Hepatocyte (in vitro differentiated cells): ENCODE measurements around the gene ITGA8. TPM values are rescaled to one million over a fixed set of nuclear protein-coding genes. Genes with fewer than 3 reads are reported as not detected.
"Not testable (repeated sequence)": the region's sequence is repeated elsewhere in the genome, so short reads cannot be mapped to it uniquely, and the experiment has no call there.

Experiments
- DNase-seq: peaks from one replicate; pipeline ENCODE4 v3.0.0-alpha.2; 2016; ENCODE audit warnings: low spot score
- H2AFZ ChIP-seq: fragments of 200-600 bp; sonication (generic); 2 replicates; pipeline ENCODE4 v1.6.0; 2016; ENCODE audit warnings: antibody characterized with exemption, mild to moderate bottlenecking
- H3K27ac ChIP-seq: fragments of 200-600 bp; sonication (generic); 2 replicates; pipeline ENCODE4 v1.5.1; 2016; ENCODE audit warnings: mild to moderate bottlenecking
- H3K27me3 ChIP-seq: fragments of 200-600 bp; sonication (generic); 2 replicates; pipeline ENCODE4 v1.6.1; 2016
- H3K36me3 ChIP-seq: fragments of 200-600 bp; sonication (generic); replicated peaks from 2 replicates; pipeline ENCODE4 v1.5.1; 2016; ENCODE audit warnings: low read depth; ENCODE audit not compliant: insufficient read depth
- H3K4me1 ChIP-seq: fragments of 200-600 bp; sonication (generic); 2 replicates; pipeline ENCODE4 v1.5.1; 2016; ENCODE audit warnings: mild to moderate bottlenecking, moderate library complexity; ENCODE audit not compliant: insufficient read depth
- H3K4me2 ChIP-seq: fragments of 200-600 bp; sonication (generic); 2 replicates; pipeline ENCODE4 v1.6.0; 2016
- H3K4me3 ChIP-seq: fragments of 200-600 bp; sonication (generic); 2 replicates; pipeline ENCODE4 v1.5.1; 2016; ENCODE audit warnings: mild to moderate bottlenecking
- H3K79me2 ChIP-seq: fragments of 200-600 bp; sonication (generic); 2 replicates; pipeline ENCODE4 v1.6.0; 2017; ENCODE audit warnings: mild to moderate bottlenecking
- H3K9me2 ChIP-seq: fragments of 200-600 bp; sonication (generic); replicated peaks from 2 replicates; pipeline ENCODE4 v1.6.0; 2017; ENCODE audit warnings: mild to moderate bottlenecking; ENCODE audit not compliant: insufficient read depth
- H3K9me3 ChIP-seq: fragments of 200-600 bp; sonication (generic); 2 replicates; pipeline ENCODE4 v1.5.1; 2016; ENCODE audit warnings: low read depth, mild to moderate bottlenecking
- H4K20me1 ChIP-seq: fragments of 200-600 bp; sonication (generic); 2 replicates; pipeline ENCODE4 v1.6.0; 2016; ENCODE audit warnings: mild to moderate bottlenecking; ENCODE audit not compliant: insufficient read depth, poor library complexity, severe bottlenecking
- EZH2 ChIP-seq: fragments of 200-600 bp; sonication (generic); IDR thresholded peaks from 2 replicates; pipeline ENCODE4 v1.6.1; 2016; ENCODE audit warnings: antibody characterized with exemption, mild to moderate bottlenecking, borderline replicate concordance
- EZH2phosphoT487 ChIP-seq: fragments of 200-600 bp; sonication (generic); IDR thresholded peaks from one replicate; pipeline ENCODE4 v1.6.1; 2018; ENCODE audit warnings: antibody characterized with exemption, mild to moderate bottlenecking, low read depth, moderate library complexity; ENCODE audit not compliant: unreplicated experiment, severe bottlenecking
- WGBS: methylation state at CpG from one replicate; pipeline ENCODE4 v1.1.6; 2016; ENCODE audit warnings: low lambda C conversion rate; ENCODE audit errors: missing lambda C conversion rate; 5-methylcytosine and 5-hydroxymethylcytosine counted together
- polyA plus RNA-seq: library from polyadenylated mRNA; unstranded; fragments of >200 nt; fragmentation: Nextera tagmentation; extraction: Ambion mirVana; gene quantifications from 2 replicates; pipeline ENCODE4 v1.2.1, GENCODE V29; 2016
- total RNA-seq: library from RNA; depleted of rRNA; stranded (reverse); fragments of >200 nt; gene quantifications from 2 replicates; pipeline ENCODE4 v1.2.3, GENCODE V29; 2014
- TF ChIP-seq, protein P1 (sequence below): fragments of 200-600 bp; sonication (generic); IDR thresholded peaks from 2 replicates; pipeline ENCODE4 v1.5.1; 2016; ENCODE audit warnings: antibody characterized with exemption, mild to moderate bottlenecking; ENCODE audit not compliant: poor library complexity

Gene ITGA8
- total RNA-seq (16.8 and 17.3 TPM in 2 replicates), polyA plus RNA-seq (2.9 and 3.9 TPM in 2 replicates)

DNA sequence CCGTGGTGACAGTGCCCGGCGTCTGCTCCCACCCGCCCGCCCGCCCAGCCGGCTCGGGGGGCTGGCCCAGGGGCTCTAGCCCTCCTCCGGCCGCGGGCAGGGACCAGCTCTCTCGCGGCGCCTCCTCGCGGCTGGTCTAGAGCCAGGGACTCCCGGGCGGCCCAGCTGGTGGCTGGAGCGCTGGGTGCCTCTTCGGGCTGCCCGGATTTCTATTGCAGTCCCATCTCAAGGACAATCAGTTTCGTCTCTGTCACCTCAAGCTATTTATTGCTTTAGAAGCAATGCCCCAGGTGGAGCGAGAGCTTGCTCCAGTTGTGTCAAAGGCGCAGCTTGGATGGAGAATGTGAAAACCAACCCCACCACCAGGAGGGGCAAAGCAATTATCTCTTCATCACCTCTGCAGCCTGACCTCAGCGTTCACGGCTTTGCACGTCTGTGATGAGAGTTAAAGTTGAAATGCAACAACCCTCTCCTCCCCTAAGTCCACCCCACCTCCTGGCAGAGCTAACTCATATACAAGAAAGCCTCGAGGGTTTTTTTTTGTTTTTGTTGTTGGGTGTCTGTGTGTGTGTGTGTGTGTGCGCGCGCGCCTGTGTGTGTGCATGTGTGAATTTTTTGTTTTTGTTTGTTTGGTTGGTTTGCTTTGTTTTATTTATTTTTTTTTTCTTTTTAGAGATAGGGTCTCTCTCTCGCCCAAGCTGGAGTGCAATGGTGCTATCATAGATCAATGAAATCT lies at the start of gene ITGA8:
TSS of gene ITGA8 (minus strand) at position 24 of the 736 bp plus-strand sequence. CDS start 151 bp downstream, outside the sequence.
- DNase-seq: peak; percentile 71
- peaks cover 26% of the 10 kb centered on the region for H3K27me3 ChIP-seq
- H3K4me3 ChIP-seq: peak within 1 kb of the TSS; percentile 71
- H3K4me1 ChIP-seq: no peaks in the 10 kb centered on the region
- H3K9me2 ChIP-seq: no peaks in the 10 kb centered on the region
- no peaks in the 10 kb centered on the region for H4K20me1 ChIP-seq
- no peaks in the 10 kb centered on the region for H3K9me3 ChIP-seq
- WGBS: 29% methylated on average over 19 of the region's 33 CpGs
- H2AFZ ChIP-seq: peak within 1 kb of the TSS; percentile 53
- H3K27ac ChIP-seq: peak within 1 kb of the TSS; percentile 65
- H3K79me2 ChIP-seq: no peaks in the 10 kb centered on the region
- H3K36me3 ChIP-seq: no peaks in the 10 kb centered on the region
- peak within 1 kb of the TSS; percentile 90 for H3K4me2 ChIP-seq
- TF ChIP-seq, protein P1, sequence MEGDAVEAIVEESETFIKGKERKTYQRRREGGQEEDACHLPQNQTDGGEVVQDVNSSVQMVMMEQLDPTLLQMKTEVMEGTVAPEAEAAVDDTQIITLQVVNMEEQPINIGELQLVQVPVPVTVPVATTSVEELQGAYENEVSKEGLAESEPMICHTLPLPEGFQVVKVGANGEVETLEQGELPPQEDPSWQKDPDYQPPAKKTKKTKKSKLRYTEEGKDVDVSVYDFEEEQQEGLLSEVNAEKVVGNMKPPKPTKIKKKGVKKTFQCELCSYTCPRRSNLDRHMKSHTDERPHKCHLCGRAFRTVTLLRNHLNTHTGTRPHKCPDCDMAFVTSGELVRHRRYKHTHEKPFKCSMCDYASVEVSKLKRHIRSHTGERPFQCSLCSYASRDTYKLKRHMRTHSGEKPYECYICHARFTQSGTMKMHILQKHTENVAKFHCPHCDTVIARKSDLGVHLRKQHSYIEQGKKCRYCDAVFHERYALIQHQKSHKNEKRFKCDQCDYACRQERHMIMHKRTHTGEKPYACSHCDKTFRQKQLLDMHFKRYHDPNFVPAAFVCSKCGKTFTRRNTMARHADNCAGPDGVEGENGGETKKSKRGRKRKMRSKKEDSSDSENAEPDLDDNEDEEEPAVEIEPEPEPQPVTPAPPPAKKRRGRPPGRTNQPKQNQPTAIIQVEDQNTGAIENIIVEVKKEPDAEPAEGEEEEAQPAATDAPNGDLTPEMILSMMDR: peak; percentile 61
- no peak for TF ChIP-seq EZH2phosphoT487
- peak; percentile 8 for TF ChIP-seq EZH2

DNA sequence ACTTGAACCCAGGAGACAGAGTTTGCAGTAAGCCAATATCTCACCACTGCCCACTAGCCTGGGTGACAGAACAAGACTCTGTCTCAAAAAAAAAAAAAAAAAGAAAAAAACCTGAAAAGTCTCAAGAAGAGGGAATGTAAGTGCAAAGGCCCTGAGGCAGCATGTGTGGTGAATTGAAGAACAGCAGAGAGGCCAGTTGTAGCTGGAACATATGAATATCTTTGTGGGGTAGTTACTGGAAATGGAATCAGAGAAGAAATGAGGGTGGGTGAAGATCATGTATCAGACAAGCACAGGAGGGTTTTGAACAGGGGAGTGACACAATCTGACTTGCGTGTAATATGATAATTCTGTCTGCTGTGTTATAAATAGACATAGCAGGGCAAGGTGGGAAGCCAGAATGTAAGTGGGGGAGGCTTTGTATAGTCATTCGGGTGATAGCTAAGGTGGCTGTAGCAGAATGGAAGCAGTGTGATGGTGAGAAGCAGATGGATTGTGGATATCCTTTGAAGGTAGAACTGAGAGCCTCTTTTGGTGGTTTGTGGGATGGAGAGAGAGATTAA lies 45.3 kb upstream of the ITGA8 start:
- no peak overlapping the region for H3K4me3 ChIP-seq
- no peaks in the 10 kb centered on the region for H3K4me1 ChIP-seq
- TF ChIP-seq, protein P1: no peak
- no peak for DNase-seq
- H3K27ac ChIP-seq: no peak overlapping the region
- H3K79me2 ChIP-seq: no peaks in the 10 kb centered on the region
- H3K27me3 ChIP-seq: no peaks in the 10 kb centered on the region
- no peak overlapping the region for H3K4me2 ChIP-seq
- H2AFZ ChIP-seq: no peak overlapping the region
- no peaks in the 10 kb centered on the region for H4K20me1 ChIP-seq
- no peaks in the 10 kb centered on the region for H3K9me3 ChIP-seq
- WGBS: 89% methylated on average over 2 of the region's 2 CpGs
- H3K9me2 ChIP-seq: no peaks in the 10 kb centered on the region
- no peaks in the 10 kb centered on the region for H3K36me3 ChIP-seq

DNA sequence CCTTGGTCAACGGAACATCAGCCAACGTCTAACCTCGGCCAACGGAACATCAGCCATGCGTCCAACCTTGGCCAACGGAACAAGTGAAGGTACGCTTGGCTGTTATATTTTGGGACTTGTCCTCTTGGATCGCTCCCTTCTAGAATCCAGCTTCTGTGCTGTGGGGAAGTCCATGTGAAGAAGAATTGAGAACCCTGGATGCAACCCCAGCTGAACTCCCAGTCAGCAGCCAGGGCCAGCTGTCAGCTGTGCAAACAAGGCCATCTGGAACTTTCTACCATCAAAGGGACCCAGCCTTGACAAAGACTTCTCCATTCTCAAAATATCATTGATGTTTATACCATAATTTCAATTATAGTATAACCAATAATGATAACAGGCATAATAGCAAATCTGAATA lies 43.3 kb upstream of the ITGA8 start:
- TF ChIP-seq EZH2phosphoT487 (no peak), EZH2 (no peak)
- TF ChIP-seq, protein P1: no peak

DNA sequence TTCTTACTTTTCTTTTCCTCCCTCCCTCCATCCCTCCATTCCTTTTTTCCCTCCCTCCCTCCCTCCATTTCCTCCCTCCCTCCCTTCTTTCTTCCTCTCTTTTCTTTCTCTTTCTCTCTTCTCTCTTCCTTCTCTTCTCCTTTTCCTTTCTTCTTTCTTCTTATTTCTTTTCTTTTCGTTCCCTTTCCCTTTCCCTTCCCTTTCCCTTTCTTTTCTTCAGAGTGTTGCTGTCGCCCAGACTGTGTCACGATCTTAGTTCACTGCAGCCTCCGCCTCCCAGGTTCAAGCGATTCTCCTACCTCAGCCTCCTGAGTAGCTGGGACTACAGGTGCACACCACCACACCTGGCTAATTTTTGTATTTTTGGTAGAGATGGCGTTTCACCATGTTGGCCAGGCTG lies 42.5 kb upstream of the ITGA8 start:
- not testable (repeated sequence) for H3K9me2 ChIP-seq, H3K36me3 ChIP-seq, H2AFZ ChIP-seq, DNase-seq, H3K27me3 ChIP-seq, H4K20me1 ChIP-seq, H3K9me3 ChIP-seq, H3K4me1 ChIP-seq, H3K27ac ChIP-seq, H3K79me2 ChIP-seq, H3K4me3 ChIP-seq, H3K4me2 ChIP-seq
- 96% methylated on average over 6 of the region's 6 CpGs for WGBS

More for the DNA sequence above, 43.3 kb upstream of the ITGA8 start:
- H3K4me2 ChIP-seq: no peak overlapping the region
- WGBS: 96% methylated on average over 8 of the region's 8 CpGs
- H4K20me1 ChIP-seq: no peaks in the 10 kb centered on the region
- no peak overlapping the region for H2AFZ ChIP-seq
- DNase-seq: no peak
- no peaks in the 10 kb centered on the region for H3K27me3 ChIP-seq
- H3K4me1 ChIP-seq: no peaks in the 10 kb centered on the region
- no peaks in the 10 kb centered on the region for H3K36me3 ChIP-seq
- no peak overlapping the region for H3K27ac ChIP-seq
- H3K4me3 ChIP-seq: no peak overlapping the region
- no peaks in the 10 kb centered on the region for H3K9me3 ChIP-seq
- no peaks in the 10 kb centered on the region for H3K9me2 ChIP-seq
- no peaks in the 10 kb centered on the region for H3K79me2 ChIP-seq

DNA sequence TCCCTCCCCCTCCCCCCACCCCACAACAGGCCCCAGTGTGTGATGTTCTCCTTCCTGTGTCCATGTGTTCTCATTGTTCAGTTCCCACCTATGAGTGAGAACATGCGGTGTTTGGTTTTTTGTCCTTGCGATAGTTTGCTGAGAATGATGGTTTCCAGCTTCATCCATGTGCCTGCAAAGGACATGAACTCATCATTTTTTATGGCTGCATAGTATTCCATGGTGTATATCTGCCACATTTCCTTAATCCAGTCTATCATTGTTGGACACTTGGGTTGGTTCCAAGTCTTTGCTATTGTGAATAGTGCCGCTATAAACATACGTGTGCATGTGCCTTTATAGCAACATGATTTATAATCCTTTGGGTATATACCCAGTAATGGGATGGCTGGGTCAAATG lies 41.5 kb upstream of the ITGA8 start:
- not testable (repeated sequence) for H3K4me3 ChIP-seq, H3K27ac ChIP-seq, H3K36me3 ChIP-seq, H3K4me1 ChIP-seq, H2AFZ ChIP-seq, H3K9me3 ChIP-seq, H4K20me1 ChIP-seq, DNase-seq, H3K4me2 ChIP-seq, H3K9me2 ChIP-seq, H3K79me2 ChIP-seq, H3K27me3 ChIP-seq
- WGBS: 96% methylated on average over 4 of the region's 4 CpGs
